ENCODE measurements around the gene HBD. TPM values are rescaled to one million over a fixed set of nuclear protein-coding genes. Genes with fewer than 3 reads are reported as not detected.

HBD gene
- total and polyA plus RNA-seq, 7 donors = 0.17 to 6.2 (median 1.6) TPM; not detected in 4

- no peak for TF ChIP-seq CTCF (IDR thresholded peaks at IDR 0.05)
- no peaks in the 10 kb centered on the region for H3K27me3 ChIP-seq (ENCODE audit: insufficient read depth in 3 of 3, low read length in 2 of 3)
- ATAC-seq (no peak), DNase-seq (no peak)
- no peak overlapping the region for H3K27ac ChIP-seq
- H3K36me3 ChIP-seq (ENCODE audit: insufficient read depth in 1 of 2, low read depth in 1 of 2) = no peaks in the 10 kb centered on the region
- WGBS, 3 donors = 51 to 61% (median 55%) methylated on average over 2 of the region's 2 CpGs
- no peaks in the 10 kb centered on the region for H3K9me3 ChIP-seq
- intact Hi-C loops (cut with DNase I) = no loop called here
- H3K4me1 ChIP-seq = no peaks in the 10 kb centered on the region
- H3K4me3 ChIP-seq = no peak overlapping the region
Observed at GRCh38 chr11:5238486-5238885, 4.2 kb upstream of the HBD start.

- H3K27me3 ChIP-seq (ENCODE audit: insufficient read depth in 3 of 3, low read length in 2 of 3) = no peaks in the 10 kb centered on the region
- no peaks in the 10 kb centered on the region for H3K4me1 ChIP-seq
- no peak overlapping the region for H3K27ac ChIP-seq
- TF ChIP-seq CTCF (IDR thresholded peaks at IDR 0.05) = no peak
- DNase-seq (no peak), ATAC-seq (no peak)
- no peaks in the 10 kb centered on the region for H3K36me3 ChIP-seq (ENCODE audit: insufficient read depth in 1 of 2, low read depth in 1 of 2)
- no peaks in the 10 kb centered on the region for H3K9me3 ChIP-seq
- intact Hi-C loops (cut with DNase I) = no loop called here
- 36 to 93% (median 88%) methylated on average over 2 of the region's 2 CpGs for WGBS, 3 donors
- H3K4me3 ChIP-seq = no peak overlapping the region
Observed at GRCh38 chr11:5237420-5237819, 3.1 kb upstream of the HBD start.

- Histone ChIP-seq H3K27me3 (ENCODE audit: insufficient read depth in 3 of 3, low read length in 2 of 3) (no peaks in the 10 kb centered on the region), H3K27ac (no peak overlapping the region), H3K9me3 (no peaks in the 10 kb centered on the region), H3K36me3 (ENCODE audit: insufficient read depth in 1 of 2, low read depth in 1 of 2) (no peaks in the 10 kb centered on the region), H3K4me1 (no peaks in the 10 kb centered on the region), H3K4me3 (no peak overlapping the region)
- 84 to 86% (median 85%) methylated on average over 5 of the region's 5 CpGs for WGBS, 3 donors
- TF ChIP-seq CTCF (IDR thresholded peaks at IDR 0.05) = no peak
- intact Hi-C loops (cut with DNase I) = no loop called here
- ATAC-seq (no peak), DNase-seq (no peak)
Observed at GRCh38 chr11:5235364-5236095, 1.2 kb upstream of the HBD start.

GRCh38 chr11:5233307-5233706 is 976 bp downstream of the HBD start:
- Histone ChIP-seq H3K36me3 (ENCODE audit: insufficient read depth in 1 of 2, low read depth in 1 of 2) (no peaks in the 10 kb centered on the region), H3K4me1 (no peaks in the 10 kb centered on the region), H3K27me3 (ENCODE audit: insufficient read depth in 3 of 3, low read length in 2 of 3) (no peaks in the 10 kb centered on the region), H3K4me3 (no peak overlapping the region), H3K27ac (no peak overlapping the region), H3K9me3 (no peaks in the 10 kb centered on the region)
- WGBS, 3 donors = 76 to 84% (median 82%) methylated on average over 1 of the region's 1 CpG
- intact Hi-C loops (cut with DNase I) = no loop called here
- ATAC-seq (no peak), DNase-seq (no peak)
- no peak for TF ChIP-seq CTCF (IDR thresholded peaks at IDR 0.05)

- no peak for ATAC-seq
- 91 to 94% (median 92%) methylated on average over 2 of the region's 2 CpGs for WGBS, 3 donors
- no peak for DNase-seq
Observed at GRCh38 chr11:5232821-5233220, 1.5 kb downstream of the HBD start.

More at GRCh38 chr11:5232821-5233220, 1.5 kb downstream of the HBD start:
- no peaks in the 10 kb centered on the region for H3K4me1 ChIP-seq
- no peaks in the 10 kb centered on the region for H3K36me3 ChIP-seq (ENCODE audit: insufficient read depth in 1 of 2, low read depth in 1 of 2)
- H3K27ac ChIP-seq = no peak overlapping the region
- H3K4me3 ChIP-seq = no peak overlapping the region
- H3K27me3 ChIP-seq (ENCODE audit: insufficient read depth in 3 of 3, low read length in 2 of 3) = no peaks in the 10 kb centered on the region
- TF ChIP-seq CTCF (IDR thresholded peaks at IDR 0.05) = no peak
- intact Hi-C loops (cut with DNase I) = no loop called here
- no peaks in the 10 kb centered on the region for H3K9me3 ChIP-seq

Data from psoas muscle (tissue), 8 donors.